HEK293 (cell line): Measurements from ENCODE around the gene AGO4.
"Not testable (repeated sequence)": the region's sequence is repeated elsewhere in the genome, so short reads cannot be mapped to it uniquely, and the experiment has no call there.

Experiments used
- CTCF ChIP-seq: fragments of 450-650 bp; formaldehyde crosslinking; IDR thresholded peaks from 2 replicates; pipeline ENCODE4 v1.5.1; 2016; ENCODE audit warnings: missing biosample characterization, missing genetic modification characterization
- KLF9 ChIP-seq: fragments of 450-650 bp; formaldehyde crosslinking; IDR thresholded peaks from 2 replicates; pipeline ENCODE4 v1.5.1; 2016; ENCODE audit warnings: missing biosample characterization, missing genetic modification characterization, low read depth
- ZNF248 ChIP-seq: fragments of 450-650 bp; formaldehyde crosslinking; IDR thresholded peaks from 2 replicates; pipeline ENCODE4 v1.5.1; 2017; ENCODE audit warnings: missing biosample characterization, missing genetic modification characterization

GRCh38 chr1:35776172-35776571, 31.6 kb upstream of the AGO4 start:
- not testable (repeated sequence) for TF ChIP-seq CTCF (tag by site-specific recombination); ZNF248; KLF9
